ENCODE data around the gene KRTCAP2.
"Not testable (repeated sequence)": the region's sequence is repeated elsewhere in the genome, so short reads cannot be mapped to it uniquely, and the experiment has no call there.

The KRTCAP2 gene

DNA sequence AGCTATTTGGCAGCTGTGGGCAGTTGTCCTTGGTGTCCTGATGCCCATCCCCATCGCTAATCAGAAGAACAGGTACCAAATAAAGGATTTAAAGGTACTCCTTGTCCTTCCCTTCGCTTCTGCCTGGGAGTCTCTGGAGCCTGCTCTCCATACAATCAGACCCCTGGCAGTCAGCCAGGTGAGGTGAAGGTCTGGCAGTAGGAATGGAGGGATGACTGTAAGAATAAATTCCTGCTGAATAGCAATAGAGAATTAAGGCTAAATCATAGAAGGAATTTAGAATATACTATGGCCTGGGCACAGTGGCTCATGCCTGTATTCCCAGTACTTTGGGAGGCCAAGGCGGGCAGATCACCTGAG lies 25.4 kb upstream of the KRTCAP2 start:
- DNase-seq, result no peak

DNA sequence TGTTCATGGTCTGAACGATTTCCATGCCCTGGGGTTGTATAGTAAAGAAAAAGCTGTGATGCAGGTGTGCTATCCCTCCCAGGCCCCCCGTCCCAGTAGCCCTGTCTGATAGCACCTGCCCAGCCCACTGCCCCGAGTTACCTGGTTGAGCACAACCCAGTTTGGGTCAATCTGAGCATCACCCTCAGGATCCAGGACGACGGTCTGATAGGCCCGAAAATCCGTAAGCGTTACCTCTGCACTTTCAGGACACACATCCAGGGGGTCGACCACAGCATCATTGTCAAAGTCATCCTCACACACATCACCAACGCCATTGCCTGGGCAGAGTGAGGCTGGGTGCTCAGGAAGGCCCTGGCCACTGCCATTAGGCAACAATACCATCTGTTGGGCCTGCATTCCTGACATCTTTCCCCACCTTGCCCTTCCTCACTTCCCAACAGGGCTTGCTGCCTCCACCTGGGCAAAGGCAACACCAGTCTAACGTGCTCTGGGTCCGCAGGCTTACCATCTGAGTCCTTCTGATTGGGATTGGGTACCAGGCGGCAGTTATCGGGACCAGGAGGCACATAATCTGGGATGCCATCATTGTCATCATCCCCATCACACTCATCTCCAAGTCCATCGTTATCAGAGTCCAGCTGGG lies 24.9 kb upstream of the KRTCAP2 start:
- no peak for DNase-seq

DNA sequence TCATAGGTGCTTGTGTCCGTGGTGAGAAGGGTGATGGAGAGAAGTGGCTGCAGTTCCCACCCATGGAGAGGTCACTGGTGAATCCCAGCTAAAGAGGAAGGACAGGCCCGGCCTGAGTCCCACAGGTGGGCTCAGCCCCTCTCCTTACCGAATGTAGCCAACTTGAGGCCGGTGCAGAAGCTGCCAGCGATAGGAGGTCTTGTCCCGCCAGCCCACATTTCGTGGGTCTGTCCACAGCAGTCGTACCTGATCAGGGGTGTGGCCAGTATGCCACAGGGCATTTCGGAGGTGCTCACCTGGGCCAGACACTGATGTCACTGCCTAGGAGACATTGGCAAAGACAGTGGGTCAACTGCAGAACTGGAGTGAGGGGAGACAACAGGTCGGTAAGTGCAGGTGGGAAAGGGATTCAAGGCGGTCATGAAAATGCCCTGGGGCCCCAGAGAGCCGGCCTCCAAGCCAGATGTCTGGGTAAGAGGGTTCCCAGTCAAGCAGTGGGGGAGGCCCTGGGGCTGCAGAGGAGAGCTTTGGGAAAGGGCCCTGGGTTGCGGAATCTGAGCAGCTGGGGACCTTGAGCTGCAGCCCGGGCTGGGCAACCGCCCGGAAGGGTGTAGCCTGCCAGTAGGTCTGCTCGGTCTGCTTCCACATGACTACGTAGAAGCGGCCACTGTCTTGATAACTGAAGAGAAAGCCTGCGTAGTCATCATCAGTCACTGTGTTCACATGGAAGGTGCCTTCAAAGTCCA lies 24.0 kb upstream of the KRTCAP2 start:
- no peak for DNase-seq

DNA sequence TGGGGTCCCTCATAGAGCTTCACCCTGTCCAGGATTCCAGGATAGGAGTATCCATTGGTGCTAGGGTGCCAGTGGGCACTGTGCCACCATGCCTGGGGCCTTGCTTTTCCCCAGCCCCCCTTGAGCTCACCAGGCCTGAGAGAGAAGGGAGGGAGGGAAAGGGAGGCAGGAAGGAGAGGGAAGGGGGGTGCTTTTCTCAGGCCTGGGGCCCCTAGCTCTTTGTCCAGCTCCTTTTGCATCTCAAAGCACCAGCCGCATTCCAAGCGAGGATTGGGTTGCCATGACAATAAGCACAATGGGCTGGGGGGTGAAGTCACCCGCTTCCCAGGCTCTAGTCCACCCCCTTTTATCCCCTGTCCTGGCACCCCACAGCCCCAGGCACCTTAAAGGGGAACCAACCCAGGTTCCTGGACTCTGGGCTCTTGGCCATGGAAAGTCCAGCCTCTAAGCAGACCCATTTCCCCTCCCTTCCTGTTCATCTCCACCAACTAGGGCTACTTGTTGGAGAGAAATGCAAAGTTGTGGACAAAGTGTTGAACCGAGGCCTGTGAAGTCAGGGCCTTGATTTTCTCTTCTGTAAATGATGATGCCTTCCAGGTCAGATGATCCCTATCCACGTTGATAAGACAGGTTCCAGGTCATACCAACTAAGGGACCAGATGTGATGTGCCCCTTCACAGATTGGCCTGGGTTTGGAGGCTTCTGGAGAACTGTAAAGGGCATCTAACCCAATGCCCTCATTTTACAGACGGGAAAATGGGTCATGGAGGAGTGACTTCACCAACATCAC lies 23.2 kb upstream of the KRTCAP2 start:
- no peak for DNase-seq

DNA sequence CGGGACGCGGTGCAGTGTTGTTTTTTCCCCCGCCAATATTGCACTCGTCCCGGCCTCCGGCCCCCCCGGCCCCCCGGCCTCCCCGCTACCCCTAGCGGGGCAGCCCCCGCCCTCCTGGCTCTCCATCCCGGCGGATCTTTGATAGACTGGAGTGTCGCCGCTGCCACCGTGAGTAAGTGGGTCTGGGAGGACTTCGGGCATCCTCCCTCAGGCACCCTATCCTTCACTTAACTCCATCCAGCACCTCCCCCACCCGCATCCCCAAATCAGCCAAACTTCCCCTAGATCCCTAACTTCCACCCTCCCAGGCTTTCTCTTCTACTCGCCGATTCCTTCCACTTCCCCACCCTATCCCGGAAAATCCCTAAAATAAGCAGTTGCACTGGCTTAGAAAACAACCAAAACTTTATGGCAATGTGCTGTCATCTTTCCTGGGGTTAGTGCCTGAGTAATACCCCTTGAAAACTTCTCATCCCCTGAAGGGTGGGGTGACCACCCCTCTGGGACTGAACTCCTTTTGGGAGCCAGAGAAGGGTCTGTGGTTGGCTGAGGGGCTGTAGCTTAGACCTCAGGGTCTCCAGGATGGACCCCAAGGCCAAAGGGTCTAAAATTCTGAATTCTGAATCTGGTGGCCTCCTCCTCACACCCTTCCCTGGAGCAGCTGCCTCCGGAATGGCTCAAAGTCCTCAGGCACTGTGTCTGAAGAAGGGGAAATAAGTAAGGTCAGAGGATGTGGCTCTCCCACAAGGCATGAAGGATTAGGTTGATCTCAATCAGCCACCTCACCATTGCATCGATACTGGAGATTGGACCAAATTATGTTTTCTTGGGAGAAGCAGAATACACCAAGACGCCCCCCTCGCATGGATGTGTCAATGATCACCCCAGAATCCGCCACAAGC lies 22.3 kb upstream of the KRTCAP2 start:
- no peak for DNase-seq

DNA sequence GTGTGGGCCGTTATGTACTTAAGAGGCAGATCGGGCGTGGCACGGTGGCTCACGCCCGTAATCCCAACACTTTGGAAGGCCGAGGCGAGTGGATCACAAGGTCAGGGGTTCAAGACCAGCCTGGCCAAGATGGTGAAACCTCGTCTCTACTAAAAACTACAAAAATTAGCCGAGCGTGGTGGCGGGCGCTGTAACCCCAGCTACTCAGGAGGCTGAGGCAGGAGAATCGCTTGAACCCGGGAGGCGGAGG lies 20.8 kb upstream of the KRTCAP2 start:
- not testable (repeated sequence) for DNase-seq

DNA sequence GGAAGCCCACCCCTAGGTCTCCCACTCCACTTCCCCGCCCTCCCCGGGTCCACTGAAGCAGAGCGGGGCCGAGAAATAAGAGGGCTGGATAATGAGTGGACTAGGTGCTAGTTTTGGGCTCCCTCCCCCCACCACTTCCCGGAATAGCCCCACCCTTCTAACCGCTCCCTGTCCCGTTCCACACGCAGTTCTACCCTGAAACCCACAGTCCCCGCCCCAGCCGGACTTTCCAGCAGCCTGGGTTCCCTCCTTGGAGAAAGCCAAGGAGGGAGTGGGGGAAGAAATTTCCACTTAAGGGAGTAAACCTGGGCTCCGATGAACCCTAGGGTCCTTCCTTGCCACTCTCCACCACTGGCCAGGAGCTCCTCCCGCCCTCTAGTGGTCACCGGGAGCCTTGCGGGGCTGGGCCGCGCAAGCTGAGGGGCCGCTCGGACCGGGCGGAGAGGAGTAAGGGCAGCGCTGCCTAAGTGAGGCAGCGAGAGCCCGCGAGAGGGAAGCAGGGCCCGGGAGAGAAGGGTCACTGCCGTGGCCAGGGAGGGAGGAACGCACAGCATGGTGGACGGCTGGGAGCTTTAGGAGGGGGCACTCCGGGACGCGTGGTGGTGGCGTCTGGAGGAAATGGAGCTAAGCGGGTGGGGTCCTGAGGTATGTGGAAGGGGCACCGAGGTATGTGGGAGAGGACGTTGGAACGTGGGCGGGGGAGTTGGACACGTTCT lies 20.3 kb upstream of the KRTCAP2 start:
- peak in 1 of 2 experiments; percentile 46 for DNase-seq

DNA sequence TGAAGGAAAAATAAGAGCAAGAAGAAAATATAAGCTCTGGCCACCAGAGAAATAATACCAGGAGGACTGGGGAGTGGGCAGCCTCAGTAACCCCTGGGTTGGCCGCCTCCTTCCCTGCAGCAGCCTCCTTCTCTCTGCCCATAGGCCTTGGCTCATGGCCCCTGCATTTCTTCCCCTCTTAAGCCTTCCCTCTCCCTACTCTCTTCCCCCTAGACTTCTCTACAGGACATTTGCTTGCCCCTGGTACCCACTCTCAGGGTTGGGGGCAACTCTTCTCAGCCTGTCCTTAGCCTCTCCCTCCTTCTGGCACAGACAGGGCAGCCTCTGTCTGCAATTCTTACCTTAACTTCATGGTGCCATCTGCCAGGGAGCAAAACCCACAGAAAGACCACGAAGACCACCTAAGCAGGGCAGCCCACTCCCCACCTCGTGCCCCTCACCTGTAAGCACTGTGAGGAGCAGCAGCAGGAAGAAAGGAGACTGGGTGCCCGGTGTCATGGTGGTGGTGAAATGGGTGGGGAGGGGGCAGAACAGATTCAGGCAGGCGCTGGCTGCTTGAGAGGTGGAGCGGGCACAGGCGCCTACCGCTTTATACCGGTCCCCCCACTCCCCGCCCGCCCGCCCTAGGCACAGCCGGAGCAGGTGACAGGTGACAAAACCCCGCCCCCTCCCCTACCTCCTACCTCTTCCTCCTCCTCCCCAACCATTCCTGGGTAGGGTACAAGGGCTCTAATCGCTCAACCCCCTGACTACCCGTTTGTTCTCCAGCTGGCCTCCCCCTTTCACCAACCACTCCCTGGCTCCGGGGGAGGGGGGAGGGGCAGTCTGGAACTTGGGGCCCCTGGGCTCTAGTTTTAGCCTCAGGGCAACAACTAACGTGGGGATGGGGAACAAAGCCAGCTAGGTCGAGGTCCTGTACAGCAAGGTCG lies 19.5 kb upstream of the KRTCAP2 start:
- no peak for DNase-seq

DNA sequence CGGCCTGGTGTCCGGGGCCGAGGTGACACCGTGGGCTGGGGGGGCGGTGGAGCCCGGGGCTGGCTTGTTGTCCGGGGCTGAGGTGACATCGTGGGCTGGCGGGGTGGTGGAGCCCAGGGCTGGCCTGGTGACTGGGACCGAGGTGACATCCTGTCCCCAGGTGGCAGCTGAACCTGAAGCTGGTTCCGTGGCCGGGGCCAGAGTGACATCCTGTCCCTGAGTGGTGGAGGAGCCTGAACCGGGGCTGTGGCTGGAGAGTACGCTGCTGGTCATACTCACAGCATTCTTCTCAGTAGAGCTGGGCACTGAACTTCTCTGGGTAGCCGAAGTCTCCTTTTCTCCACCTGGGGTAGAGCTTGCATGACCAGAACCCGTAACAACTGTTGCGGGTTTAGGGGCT lies 18.8 kb upstream of the KRTCAP2 start:
- DNase-seq, result no peak

DNA sequence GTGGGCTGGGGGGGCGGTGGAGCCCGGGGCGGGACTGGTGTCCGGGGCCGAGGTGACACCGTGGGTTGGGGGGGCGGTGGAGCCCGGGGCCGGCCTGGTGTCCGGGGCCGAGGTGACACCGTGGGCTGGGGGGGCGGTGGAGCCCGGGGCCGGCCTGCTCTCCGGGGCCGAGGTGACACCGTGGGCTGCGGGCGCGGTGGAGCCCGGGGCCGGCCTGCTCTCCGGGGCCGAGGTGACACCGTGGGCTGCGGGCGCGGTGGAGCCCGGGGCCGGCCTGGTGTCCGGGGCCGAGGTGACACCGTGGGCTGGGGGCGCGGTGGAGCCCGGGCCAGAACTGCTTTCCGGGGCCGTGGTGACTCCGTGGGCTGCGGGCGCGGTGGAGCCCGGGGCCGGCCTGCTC lies 16.8 kb upstream of the KRTCAP2 start:
- not testable (repeated sequence) for DNase-seq

DNA sequence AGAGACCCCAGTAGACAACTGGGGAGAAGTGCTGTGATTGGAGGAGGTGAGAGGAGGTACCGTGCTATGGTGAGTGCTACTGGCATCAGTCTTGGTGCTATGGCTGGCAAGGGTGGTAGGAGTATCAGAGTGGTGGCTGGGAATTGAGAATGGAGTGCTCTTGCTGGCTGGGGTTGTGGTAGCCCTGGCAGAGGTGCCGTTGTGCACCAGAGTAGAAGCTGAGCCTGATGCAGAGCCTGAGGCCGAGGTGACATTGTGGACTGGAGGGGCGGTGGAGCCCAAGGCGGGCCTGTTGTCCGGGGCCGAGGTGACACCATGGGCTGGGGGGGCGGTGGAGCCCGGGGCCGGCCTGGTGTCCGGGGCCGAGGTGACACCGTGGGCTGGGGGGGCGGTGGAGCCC lies 15.2 kb upstream of the KRTCAP2 start:
- no peak for DNase-seq

DNA sequence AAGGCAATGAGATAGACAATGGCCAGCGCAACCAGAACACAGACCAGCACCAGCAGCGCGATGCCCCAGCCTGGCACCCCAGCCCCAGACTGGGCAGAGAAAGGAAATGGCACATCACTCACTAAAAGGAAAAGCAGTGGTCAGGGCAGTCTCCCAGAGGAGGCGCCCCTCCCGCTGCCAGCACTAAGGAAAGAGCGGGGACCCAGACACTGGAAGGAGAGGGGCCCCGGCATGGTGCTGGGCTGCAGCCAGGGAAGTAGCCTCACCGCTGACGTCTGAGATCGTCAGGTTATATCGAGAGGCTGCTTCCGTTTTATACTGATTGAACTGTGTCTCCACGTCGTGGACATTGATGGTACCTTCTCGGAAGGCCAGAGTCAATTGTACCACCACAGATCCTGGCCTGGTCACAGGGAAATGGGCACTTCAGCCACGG lies 14.4 kb upstream of the KRTCAP2 start:
- DNase-seq, result no peak

DNA sequence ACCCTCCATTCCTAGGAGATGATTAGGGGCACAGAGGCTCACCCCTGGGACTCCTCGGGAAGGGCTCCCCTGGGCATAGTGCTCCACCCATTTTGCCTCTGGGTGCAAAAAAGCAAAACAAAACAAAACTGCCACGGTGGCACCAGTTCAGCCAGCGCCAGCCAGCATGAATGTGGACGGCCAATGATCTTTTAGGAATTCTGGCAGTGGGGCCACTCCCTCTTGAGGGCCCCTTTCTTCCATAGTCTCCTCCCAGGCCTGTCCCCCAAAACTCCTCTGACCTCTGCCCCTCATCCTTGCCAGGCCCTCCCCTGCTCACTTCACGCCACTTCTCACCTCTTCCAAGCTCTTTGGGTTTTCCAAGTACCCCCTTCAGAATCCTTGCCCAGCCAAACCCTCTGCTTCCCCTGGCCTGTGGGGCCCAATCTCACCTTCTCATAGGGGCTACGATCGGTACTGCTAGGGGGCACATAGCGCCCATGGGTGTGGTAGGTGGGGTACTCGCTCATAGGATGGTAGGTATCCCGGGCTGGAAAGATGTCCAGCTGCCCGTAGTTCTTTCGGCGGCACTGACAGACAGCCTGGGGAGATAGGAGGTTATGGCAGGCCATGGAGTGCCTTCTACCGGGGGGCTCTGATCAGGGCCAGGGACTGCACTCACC lies 13.8 kb upstream of the KRTCAP2 start:
- DNase-seq, result no peak

DNA sequence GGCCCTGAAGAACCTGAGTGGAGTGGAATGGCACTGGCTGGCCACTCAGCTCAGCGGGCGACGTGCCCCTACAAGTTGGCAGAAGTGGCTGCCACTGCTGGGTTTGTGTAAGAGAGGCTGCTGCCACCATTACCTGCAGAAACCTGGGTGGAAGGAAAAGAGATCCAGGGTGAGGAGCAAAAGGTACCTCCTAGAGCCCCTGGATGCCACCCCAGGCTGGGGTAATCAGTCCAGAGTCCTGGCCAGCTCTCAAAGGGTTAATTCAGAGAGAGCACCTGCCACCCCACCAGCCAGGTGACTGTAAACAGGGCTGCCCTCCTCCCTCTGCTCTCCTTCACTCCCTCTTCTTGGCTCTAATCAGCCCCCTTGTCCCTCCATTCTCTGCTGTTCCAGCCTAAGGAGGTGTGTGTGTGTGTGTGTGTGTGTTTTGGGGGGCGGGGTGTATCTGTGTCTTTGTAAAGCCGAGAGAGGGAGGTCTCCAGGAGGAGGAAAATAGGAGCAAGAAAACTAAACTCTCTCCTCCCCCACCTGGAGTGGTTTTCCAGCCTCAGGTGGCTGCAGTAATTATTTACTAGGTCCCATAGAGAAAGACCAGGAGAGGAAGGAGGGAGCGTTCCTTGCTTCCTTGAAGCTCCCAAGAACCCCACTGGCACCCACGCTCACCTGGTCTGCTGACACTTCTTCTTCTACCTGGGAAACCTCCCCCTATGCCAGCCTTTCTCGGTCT lies 13.1 kb upstream of the KRTCAP2 start:
- no peak for DNase-seq

DNA sequence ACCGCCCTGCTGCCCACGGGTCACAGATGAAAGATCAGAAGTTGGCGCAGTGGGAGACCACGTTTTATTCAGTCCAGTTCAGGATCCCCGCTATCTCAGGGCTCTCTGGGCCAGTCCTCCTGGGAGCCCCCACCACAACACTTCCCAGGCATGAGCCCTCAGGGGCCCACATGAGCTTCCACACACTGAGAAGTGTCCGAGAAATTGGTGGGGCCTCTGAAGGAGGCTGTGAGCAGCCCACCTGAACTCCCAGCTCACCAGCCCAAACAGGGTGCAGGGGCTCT lies 12.6 kb upstream of the KRTCAP2 start:
- DNase-seq, result no peak

DNA sequence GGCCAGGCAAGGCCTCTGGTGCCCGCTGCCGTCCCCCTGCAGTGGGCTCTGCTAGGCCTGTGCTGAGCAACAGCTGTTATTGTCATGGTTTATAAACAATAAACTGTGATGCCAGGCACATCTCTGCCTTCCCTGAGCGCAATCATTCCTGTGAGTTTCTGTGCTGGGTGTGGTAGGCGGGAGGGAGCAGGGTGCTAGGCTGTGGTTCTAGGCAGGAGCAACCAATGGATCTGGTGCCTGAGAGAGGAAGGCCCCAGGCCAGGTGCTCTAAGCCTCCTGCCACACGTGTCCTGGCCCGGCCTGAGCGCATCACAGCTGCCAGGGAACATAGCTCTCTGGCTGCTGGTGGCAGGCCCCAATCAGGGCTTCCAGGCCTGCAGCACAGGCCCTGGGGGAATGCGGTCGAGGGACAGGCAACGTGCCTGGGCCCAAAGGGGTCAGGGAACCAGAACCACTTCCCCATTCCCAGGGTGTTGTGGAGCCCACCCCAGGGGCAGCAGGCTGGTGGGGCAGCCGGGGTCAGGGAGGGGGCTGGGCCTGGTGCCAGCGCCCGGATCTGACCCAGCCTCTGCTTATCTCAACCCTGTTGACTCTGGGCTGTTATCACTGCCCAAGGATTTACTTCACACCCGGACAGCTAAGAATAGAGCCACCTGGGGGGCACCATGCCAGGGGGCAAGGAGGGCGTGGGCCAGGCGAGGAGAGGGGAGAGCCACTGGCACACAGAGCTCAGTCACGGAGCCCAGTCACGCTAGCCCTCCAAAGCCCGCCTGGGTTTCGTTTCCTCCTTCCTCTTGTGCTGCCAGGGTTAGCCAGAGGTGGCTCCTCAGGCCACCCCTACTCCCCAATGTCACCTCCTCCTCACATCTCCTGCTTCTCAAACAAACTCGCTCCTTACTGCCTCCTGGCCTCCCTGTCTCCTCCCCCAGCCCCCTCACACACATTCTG lies 12.0 kb upstream of the KRTCAP2 start:
- DNase-seq, result no peak

DNA sequence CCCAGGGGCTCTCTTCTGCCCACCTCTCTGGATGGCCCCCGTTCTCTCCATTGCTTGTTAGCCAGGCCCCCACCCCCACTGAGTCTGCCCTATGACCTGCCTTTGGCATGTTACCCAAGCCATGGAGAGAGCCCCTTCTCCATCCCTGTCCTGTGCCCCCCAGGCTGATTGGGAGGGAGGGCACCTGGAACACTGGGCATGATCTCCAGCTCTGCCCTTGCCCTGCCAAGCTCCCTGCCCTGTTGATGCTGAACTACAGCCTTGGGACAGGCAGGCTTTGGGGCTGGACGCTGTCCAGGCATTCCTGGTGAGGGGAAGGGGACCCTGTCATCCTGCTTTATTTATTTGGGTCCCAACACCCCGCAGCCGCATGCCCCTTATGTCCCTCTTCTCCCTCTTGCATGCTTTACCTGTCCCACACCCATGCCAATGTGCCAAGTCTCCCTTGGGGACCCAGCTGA lies 11.3 kb upstream of the KRTCAP2 start:
- no peak for DNase-seq

DNA sequence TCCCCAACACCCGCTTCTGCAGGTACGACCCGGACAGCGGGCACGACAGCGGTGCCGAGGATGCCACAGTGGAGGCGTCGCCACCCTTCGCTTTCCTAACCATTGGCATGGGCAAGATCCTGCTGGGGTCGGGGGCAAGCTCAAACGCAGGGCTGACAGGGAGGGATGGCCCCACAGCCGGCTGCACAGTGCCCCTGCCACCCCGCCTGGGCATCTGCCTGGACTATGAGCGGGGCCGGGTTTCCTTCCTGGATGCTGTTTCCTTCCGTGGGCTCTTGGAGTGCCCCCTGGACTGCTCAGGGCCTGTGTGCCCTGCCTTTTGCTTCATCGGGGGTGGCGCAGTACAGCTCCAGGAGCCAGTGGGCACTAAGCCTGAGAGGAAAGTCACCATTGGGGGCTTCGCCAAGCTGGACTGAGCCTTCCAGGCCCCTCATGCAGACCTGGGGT lies 10.7 kb upstream of the KRTCAP2 start:
- no peak for DNase-seq

DNA sequence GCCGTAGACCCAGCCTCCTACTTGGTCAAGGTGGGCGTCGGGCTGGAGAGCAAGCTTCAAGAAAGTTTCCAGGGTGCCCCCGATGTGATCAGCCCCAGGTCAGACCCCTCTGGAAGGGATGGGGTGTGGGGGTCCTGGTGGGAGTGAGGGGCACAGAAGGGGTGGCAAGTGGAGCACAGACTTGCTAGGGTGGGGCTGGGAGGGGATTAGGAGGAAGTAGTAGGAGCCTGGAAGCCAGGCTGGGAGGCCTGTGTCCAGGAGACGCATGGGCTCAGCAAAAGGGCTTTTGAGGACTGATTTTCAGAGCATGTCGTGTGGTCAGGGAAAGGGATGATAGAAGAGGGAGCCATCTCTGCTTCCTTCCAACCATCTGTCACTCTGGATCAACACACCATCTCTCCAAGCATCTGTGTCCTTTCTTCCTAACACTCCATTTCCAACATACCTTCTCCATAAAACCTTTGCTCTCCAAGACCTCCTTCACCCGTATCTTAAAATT lies 9.0 kb upstream of the KRTCAP2 start:
- no peak for DNase-seq
